NCI-H2196 (cell line): ENCODE measurements around the gene SH3TC1.

ENCODE experiments used
- DNase-seq: peaks from one replicate; lab custom pipeline; 2025; ENCODE audit not compliant: unreplicated experiment; lab: John Stamatoyannopoulos, UW

SH3TC1 gene

DNA sequence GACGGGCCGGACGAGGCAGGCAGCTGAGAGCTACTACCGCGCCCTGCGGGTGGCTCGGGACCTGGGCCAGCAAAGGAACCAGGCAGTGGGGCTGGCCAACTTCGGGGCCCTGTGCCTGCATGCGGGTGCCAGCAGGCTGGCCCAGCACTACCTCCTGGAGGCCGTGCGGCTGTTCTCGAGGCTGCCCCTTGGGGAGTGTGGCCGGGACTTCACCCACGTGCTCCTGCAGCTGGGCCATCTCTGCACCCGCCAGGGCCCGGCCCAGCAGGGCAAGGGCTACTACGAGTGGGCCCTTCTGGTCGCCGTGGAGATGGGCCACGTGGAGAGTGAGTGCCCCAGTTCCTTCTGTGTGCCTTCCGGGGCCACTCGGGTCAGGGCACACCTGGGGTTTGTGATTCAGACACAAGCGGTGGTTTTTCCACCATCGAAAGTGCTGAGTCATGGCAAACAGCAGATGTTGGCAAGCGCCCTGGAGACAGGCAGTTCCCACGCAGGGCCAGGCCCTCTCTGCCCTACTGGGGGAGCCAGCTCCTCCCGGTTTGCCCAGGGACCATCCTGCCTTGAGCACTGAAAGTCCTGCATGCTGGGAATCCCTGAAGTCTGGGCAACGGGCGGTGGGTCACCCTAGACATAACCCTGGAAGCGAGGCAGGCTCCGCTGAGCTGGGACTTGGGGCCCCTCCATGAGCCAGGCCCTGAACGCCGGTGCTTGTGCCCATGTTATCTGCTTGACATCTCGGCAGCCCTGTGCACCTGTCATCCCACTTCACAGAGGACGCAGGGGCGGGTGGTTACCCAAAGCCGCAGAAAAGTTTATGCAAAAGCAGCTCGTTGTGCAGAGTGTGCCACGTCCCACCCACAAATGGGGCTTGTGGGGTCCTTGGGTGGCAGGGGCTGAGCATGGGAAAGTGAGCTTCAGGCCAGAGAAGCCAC, 29.5 kb downstream of the SH3TC1 start:
- peak; percentile 46 for DNase-seq

GRCh38 chr4:8229331-8229975, 30.4 kb downstream of the SH3TC1 start:
- DNase-seq: no peak

- no peak for DNase-seq
These were observed 30.9 kb downstream of the SH3TC1 start for GRCh38 chr4:8230033-8230432.

- DNase-seq: no peak
These were observed 31.8 kb downstream of the SH3TC1 start for GRCh38 chr4:8230891-8231290.

- DNase-seq: no peak
These were observed 32.5 kb downstream of the SH3TC1 start for GRCh38 chr4:8231551-8232049.

DNA sequence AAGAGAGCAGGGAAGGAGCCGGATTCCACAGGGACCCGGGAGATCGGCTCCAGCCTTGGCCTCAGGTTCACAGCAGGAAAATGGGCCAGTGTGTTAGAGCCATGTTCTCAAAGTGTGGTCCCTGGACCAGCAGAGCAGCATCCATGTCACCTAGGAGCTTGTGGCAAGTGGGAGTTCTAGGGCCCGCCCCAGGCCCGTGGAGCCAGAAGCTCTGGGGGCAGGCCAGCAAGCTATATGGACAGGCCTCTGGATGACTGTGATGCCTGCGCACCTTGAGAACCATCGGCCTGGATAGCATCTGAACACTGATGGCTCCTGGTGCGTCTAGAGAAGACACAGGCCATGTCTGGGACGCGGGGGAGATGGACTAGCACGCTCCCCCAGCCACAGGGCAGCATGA, 33.7 kb downstream of the SH3TC1 start:
- DNase-seq: no peak

DNA sequence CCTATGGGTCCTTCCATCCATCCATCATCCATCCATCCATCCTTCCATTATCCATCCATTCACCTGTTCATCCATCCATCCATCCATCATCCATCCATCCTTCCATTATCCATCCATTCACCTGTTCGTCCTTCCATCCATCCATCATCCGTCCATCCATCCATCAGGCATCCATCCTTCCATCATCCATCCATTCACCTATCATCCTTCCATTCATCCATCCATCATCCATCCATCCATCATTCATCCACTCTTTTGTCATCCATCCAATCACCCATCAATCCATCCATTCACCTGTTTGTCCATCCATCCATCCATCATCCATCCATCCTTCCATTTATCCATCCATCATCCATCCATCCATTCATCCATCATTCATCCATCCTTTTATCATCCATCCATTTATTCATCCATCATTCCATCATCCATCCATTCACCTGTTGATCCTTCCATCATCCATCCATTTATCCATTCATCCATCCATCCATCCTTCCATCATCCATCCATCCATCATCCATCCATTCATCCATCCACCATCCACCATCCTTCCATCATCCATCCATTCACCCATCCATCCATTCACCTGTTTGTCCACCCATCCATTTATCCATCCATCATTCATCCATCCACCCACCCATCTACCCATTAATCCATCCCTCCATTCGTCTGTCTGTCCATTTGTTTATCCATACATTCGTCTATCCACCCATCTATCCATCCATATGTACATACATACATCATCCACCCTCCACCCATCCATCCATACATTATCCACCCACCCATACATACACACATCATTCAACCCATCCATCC, 34.8 kb downstream of the SH3TC1 start:
- DNase-seq: no peak

GRCh38 chr4:8234715-8235114, 35.6 kb downstream of the SH3TC1 start:
- no peak for DNase-seq

GRCh38 chr4:8235224-8235623, 36.1 kb downstream of the SH3TC1 start:
- no peak for DNase-seq

DNA sequence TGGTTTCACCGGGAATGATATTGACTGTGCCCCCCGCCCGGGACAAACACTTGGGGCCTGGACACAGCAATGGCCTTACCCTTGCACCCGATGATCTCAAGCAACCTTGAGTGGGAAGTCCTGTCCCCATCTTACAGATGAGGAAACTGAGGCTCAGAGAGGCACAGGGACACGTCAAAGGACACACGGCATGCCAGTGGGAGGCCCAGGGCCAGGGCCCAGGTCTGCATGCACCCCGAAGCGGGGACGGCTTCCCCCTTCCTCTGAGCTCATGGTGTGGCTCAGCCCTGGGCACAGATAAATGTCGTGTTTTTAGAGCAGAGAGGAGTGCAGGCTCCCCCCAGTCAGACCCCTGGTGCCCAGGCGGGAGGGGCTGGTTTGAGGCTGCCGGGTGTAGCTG, 36.6 kb downstream of the SH3TC1 start:
- no peak for DNase-seq

DNA sequence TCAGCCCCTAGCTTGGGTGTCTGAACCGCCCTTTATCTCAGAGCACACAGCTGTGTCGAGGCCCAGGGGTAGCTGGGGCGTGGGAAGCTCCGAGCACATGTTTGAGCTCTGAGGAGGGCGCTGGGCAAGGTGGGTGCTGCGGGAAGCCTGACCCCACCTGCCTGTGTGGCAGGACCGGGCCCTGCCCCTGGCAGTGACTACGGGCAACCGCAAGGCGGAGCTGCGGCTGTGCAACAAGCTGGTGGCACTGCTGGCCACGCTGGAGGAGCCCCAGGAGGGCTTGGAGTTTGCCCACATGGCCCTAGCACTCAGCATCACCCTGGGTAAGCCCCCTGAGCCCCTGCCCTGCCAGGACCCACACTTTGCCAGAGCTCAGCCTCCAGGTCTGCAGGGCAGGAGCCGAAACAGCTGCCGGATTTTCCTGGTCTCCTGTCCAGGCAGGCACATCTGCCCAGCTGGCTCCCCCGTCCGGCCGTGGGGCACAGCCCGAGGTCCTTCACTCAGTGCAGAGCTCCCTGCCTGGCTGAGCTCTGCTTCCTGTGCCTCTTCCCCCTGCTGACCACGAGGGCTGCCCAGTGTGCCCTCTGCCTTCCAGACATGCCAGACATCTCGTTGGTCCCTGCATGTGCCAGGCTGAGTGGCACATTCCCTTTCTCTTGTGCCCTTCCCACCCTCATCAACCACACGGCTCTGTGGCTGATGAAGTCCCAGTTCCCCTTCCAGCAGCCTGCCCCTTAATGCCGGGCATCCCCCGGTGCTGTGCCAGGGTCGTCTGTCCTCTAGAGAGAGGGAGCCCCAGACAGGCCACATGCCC, 37.2 kb downstream of the SH3TC1 start:
- no peak for DNase-seq

DNA sequence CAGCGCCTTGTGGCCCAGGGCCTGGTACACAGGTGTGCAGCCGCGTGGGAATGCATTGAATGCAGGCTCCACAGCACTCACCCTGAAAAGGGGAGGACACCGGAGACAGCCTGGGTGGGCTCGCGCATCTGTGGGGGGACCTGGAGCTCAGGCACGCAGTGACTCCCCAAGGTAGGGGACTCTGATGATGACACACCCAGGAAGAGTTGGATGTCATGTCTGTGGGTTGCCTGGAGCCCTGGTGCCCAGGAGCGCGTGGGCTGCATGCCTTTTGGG, 37.8 kb downstream of the SH3TC1 start:
- DNase-seq: no peak

- no peak for DNase-seq
These were observed 38.3 kb downstream of the SH3TC1 start for GRCh38 chr4:8237256-8237989.

DNA sequence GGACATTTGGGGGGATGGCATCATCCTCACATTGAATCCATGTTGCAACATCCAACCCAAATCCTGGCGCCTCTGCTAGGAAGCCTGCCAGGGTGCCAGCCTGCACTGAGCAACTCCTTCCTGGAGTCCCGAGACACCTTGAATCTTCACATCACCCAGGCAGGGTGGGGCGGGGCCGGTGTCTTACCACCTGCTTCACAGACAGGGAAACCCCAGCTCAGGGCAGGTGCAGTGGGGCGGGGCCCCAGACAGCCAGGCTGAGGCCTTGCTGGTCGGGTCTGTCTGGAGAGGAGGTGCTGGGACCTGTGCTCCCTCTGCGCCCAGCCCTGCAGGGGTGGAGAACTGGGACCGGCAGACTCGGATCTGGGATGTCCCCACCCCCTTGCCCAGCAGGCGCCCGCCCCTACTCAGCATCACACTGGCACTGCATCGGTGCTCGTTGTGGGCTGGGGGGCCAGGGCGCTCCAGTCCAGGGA, 39.0 kb downstream of the SH3TC1 start:
- peak; percentile 21 for DNase-seq

DNA sequence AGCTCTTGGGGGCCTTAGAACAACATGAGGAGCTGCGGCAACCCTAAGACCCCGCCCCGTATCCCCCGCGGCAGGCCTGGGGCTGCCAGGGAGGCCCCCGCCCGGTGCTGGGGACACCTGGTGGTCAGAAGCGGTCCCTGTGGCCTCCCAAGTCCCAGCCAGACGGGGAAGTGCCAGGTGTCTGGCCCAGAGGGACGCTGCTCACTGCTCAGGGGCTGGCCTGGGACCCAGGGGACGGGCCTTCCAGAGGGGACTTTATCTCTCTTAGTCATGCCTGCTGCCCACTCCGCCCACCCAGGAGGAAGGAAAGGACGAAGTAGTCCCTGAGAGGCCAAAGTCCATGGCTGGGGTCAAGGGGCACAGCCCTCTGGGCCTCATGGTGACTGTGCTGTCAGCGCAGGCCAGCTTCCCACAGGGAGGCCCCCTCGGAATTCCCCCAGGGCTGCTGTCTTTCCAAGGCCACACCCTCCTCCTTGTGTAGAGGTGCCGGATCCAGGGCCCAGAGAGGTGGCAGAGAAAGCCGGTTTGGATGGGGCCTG, 39.5 kb downstream of the SH3TC1 start:
- no peak for DNase-seq

DNA sequence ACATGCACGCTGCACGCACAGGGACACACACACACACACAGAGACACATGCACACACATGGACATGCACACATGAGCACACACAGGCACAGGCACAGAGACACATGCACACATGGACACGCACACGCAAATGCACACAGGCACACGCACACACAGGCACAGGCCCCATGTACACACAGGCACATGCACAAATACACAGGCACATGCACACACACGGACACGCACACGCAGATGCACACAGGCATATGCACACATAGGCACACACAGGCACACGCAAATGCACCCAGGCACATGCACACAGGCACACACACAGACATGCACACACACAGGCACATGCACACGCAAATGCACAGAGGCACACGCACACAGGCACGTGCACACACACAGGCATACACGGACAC, 40.1 kb downstream of the SH3TC1 start:
- no peak for DNase-seq

DNA sequence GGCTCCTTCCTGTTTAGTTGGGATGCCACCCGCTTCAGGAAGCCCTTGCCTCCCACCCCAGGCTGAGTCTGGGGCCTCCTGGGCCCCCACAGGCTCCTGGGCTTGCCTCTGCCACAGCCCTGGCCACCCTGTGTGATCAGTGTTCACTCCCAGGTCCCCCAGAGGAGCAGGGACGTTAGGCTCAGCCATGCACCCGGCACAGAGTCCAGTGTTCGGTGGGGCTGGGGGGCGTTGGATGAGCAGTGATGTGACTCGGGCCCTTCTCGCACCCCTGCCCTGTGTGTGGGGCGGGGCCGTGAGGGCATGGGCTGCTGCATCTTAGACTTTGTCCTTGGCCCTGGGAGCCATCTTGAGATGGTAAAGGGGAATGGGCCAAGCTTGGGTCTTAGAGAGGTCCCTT, 40.6 kb downstream of the SH3TC1 start:
- no peak for DNase-seq

- DNase-seq: no peak
These were observed 41.3 kb downstream of the SH3TC1 start for GRCh38 chr4:8240211-8241041.
